Left kidney (tissue), 8 donors: ENCODE data around the gene GOLGA6A. TPM values are rescaled to one million over a fixed set of nuclear protein-coding genes. Genes with fewer than 3 reads are reported as not detected.
"Not testable (repeated sequence)": the region's sequence is repeated elsewhere in the genome, so short reads cannot be mapped to it uniquely, and the experiment has no call there.

Experiments
- DNase-seq: peaks from one replicate; pipeline ENCODE4 v3.0.0-alpha.2; 2013
- long read RNA-seq, 8 donors: transcript quantifications; one replicate each; lab custom pipeline, GENCODE V29; 2026
- polyA plus RNA-seq: library from polyadenylated mRNA; unstranded; fragments of 120-200 nt; gene quantifications from one replicate; pipeline ENCODE4 v1.2.1, GENCODE V29; 2013; ENCODE audit not compliant: insufficient read length

The GOLGA6A gene
- 0.27 TPM for polyA plus RNA-seq
- long read RNA-seq, donor 1: 0 reads
- long read RNA-seq, donor 2: 0 reads
- long read RNA-seq, donor 3: 0 reads
- long read RNA-seq, donor 4: 0 reads
- long read RNA-seq, donor 5: 0 reads
- long read RNA-seq, donor 6: 0 reads
- long read RNA-seq, donor 7: 0 reads
- long read RNA-seq, donor 8: 0 reads

DNA sequence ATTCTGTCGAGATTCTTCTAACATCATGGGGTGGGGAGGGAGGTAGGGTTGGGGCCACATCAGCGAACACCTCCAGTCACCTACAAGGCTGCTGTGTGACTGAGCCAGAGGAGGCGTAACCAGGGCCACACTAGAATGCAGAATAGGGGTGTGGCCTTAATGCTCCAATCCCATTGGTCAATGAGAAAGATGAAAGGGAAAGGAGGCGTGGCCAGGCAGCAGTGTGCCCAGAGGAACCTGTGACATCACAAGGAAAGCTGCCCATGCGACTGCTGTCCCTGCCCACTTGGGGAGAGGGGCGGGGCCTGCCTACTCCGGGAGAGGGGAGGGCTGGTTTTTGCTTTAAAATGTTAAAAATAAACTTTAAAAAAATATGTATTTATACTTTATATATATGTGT lies at the start of gene GOLGA6A:
TSS of gene GOLGA6A (minus strand) at position 101 of the 400 bp plus-strand sequence. CDS start at position 60, 41 bp downstream.
- not testable (repeated sequence) for DNase-seq

DNA sequence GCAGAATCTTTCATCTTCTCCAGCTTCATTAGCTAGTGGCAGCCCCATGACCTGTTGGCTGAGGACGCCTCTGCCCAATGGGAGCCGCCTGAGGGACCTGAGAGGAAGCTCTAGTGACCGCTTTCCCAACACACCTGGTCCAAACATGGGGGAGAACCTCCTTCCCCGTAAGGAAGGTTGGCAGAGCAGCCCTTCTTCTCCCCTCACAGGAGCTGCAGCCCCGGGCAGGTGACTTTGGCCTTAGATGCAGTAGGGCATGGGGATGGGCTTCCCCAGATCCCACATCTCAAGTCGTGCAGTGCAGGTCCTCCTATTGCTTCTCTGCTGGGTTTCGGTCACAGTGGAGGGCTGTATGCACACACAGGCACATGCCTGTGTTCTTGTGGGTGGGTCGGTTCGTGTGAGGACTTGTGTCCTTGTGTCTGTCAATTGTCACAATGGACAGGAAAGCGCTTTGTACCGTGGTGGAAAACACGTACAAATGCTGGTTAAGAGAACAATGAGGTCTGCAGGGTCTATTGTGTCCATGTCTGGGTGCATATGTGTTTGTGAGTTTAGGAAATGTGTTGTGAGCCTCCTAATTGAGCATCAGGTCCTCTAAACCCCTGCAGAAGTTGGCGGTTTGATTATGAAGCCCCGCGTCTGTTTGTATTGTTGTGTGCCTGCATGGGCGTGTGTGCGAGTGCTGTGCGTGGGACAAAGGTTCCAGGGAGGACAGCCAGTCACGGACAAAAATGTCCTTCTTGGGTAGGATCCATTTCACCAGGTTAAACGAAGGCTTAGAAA lies 49.5 kb upstream of the GOLGA6A start:
- DNase-seq: no peak

- DNase-seq: no peak
Observed at GRCh38 chr15:74130849-74131627, 48.7 kb upstream of the GOLGA6A start.

DNA sequence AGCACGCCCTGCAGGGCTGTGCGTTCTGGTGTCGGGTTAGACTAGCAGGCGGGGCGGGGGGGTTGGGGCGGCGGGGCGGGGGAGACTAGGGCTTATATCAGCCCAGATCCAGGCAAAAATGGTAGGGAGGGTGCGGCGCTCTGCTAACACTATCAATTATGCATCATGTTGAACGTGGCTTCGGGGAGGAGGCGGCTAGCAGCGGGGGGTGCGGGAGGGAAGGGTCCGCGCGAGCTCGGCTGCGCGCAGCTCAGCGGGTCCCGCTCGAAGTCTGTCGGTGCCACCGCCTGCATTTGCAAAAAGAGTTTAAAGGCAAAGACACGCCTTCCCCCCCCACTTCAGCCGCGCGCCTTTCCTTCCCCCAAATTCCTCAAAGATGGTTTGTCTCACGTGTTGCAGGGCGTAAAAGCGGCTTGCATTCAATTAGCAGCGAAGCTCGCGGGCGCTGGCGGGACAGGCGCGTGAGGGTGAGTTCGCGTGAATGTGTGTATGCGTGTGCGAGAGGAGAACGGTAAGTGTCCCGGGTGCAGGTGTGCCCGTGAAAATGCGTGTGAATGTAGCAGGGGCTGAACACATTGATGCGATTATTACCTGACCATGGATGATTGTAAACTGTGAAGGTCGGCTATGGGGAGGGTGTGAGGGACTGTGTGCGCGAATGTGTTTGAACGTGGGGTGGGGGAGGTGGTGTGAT lies 48.0 kb upstream of the GOLGA6A start, which contains the start of gene ISLR2:
TSS of gene ISLR2 (plus strand) at position 432 of the 694 bp plus-strand sequence. CDS start 2,169 bp downstream, outside the sequence.
- DNase-seq: no peak

DNA sequence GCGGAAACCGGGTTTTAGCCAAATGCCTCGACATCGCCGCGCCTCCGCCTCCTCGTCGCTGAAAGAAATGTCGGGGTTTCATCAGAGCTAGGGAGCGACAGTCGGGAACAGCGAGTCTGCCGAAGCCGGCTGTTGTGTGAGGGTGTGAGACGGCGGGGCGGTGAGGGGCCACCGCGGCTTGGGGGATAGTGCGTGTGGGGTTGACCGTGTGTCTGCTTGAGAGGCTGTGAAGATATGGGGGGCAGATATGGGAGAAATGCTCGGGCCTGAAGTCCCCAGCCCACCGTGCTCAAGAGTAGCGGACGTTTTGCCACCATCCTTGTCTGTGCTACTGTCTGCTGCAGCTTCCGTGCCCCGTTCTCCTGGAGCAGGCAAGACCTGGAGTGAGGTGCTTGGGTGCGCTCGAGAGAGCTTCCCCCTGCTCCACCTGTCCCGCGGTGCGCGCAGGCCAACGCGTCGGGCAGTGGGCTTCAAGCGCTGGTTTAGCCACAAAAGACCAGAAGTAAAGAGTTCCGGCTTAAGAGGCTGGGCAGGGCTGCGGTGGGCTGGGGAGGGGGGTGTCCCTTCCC lies 47.3 kb upstream of the GOLGA6A start:
- no peak for DNase-seq

DNA sequence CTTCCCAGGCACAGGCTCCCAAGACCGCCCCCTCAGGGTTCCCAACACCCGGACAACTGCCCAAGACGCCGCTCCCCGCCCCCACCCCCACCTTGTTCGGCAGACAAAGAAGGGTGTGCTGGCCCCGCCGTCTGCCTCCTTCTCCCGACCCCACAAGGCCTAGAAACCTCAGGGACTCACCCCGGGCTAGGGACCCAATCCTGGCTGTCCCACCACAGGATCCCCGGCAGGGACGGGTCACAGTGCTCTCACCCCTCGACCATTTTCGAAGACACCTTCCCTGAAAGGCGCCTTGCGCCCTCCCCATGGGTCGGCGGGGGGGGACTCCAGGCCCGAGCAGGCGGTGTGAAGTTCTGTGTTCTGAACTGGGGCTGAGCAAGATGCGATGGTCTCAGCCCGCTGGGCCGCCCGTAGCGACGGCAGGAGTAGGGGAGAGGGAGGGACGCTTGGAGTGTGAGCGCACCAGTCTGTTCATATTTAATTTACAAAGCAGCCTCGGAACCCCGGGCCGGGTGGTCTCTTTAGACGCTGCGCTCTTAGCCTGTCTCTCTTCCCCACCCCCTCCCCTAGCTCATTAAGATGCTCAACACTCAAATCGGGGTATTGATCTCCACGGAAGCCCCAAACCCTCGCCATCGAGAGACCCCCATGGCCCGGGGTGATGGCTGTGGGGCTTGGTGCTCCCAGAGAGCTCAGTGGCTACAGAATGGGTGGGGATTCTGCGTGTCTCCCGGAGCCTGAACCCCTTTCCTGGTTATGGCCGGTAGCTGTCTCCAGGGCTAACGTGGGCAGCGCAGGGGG lies 46.6 kb upstream of the GOLGA6A start:
- no peak for DNase-seq

GRCh38 chr15:74127954-74128784 lies 45.8 kb upstream of the GOLGA6A start:
- DNase-seq: no peak

DNA sequence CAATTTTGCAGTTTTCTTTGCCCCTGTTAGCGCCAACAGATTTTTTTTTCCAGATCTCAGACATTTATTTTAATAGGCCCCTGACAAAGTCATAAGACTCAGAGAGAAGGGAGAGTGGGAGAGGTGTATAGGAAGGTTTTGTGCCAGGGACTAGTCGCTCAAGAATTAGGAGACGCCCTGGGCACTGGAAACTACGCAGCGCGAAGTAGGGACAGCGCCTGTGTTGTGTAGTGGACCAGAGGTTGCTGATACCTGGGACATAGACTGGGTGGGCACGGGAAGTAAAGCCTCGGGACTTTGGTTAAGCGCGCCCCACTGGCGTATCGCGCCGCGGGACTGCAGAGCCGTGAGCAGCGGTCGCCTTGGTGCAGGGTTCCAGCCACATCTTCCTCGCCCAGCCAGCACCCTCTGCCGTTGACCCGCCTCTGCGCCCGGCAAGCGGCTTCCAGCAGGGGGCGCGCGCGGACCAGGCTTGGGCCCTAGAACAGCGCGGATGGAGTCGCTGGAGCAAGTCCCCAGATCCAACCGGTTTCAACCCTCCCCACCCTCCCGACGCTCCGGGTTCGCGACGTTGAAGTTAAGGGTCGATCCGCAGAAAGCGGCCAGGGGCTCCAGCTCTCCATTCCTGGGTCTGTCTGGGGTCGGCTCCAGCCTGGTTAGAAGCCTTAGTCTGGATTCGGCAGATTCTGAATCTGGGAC lies 45.1 kb upstream of the GOLGA6A start:
- peak; percentile 89 for DNase-seq

GRCh38 chr15:74124759-74125158 lies 42.4 kb upstream of the GOLGA6A start:
- no peak for DNase-seq

DNA sequence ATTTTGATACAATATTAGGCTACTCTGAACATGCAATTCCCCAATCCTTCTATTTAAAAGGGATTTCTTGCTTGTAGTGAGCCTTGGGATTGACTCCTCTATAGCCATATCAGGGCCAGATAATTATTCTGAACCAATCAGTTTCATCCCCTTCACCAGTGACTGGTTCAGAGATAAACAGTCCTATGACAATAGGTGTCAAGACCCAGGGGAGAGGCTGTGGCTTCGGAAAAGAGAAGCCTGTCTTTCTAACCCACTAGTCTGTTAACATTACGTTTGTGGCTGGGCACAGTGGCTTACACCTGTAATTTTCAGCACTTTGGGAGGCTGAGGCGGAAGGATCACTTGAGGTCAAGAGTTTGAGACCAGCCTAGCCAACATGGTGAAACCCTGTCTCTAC lies 41.8 kb upstream of the GOLGA6A start:
- DNase-seq: no peak

GRCh38 chr15:74123658-74124057 lies 41.3 kb upstream of the GOLGA6A start:
- DNase-seq: no peak

GRCh38 chr15:74123131-74123429 lies 40.7 kb upstream of the GOLGA6A start:
- no peak for DNase-seq

DNA sequence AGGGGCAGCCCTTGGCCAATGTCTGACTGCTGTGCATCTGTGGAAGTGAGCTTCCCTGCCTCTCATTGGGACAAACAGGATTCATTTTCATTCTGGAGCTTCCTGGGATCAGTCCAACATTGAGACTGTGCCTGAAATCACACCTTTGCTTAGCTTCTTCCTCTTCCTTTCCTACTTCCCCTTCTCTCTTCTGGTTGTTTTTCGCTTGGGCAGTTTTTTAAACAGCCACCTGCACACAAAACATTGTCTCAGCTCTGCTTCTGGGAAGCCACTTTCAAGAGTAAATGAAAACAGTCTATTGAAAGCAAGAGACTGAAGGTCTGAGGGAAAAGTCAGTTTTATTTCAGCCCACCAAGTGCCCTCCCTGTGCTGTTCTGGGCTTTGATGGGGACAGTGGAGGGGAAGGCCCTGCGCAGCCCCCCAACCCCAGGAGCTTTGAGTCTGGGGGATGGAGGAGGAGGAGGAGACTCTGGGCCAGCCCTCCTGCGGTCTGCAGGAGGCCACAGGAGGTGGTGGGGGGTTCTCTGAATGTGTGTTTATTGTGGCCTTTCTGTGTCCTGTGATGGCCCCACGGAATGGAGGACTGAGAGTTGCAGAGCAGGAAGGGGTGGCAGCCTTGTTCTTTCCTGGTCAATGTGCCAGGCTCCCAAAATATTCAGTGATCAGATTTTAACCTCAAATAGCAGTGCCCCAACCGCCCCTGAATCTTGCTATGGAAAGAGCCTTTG lies 40.2 kb upstream of the GOLGA6A start:
- no peak for DNase-seq

DNA sequence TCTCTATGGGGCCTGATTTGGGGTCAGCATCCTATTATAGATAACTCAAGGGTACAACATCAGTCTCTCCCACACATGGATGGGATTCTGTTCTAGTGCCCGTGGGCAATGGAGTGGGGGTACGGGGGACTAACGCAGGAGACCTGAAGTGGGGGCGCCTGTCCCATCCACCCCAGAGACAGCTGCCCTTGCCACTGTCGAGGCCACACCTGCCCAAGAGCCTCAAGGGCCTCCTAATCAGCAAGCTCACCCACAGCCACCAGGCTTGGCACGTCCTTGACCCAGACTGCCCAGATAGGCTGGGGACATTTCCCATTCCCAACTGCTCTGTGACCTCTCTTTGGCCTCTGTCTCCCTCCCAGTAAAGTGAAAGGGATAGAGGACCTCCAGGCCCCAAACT lies 39.5 kb upstream of the GOLGA6A start:
- no peak for DNase-seq

GRCh38 chr15:74121039-74121438 lies 38.7 kb upstream of the GOLGA6A start:
- DNase-seq: no peak

- DNase-seq: no peak
Observed at GRCh38 chr15:74120426-74120825, 38.1 kb upstream of the GOLGA6A start.

- DNase-seq: no peak
Observed at GRCh38 chr15:74109713-74110112, 27.4 kb upstream of the GOLGA6A start.

DNA sequence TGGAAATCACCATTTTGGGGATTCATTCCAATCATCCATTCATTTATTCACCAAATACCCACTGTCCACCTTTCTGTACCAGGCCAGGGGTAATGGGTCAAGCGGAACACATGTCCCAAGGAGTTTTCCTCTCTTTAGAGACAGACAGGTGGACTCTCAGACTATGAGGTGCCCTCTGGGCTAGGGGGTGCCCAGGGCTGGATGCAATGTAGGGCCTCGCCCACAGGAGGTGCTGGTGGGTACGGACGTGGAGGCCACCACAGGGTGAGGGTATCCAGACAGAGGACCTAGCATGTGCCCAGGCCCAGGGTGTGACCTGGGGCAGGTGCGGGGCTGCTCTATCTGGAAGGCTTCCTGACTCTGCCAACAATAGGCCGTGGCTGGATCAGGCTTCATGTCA lies 26.3 kb upstream of the GOLGA6A start:
- not testable (repeated sequence) for DNase-seq

DNA sequence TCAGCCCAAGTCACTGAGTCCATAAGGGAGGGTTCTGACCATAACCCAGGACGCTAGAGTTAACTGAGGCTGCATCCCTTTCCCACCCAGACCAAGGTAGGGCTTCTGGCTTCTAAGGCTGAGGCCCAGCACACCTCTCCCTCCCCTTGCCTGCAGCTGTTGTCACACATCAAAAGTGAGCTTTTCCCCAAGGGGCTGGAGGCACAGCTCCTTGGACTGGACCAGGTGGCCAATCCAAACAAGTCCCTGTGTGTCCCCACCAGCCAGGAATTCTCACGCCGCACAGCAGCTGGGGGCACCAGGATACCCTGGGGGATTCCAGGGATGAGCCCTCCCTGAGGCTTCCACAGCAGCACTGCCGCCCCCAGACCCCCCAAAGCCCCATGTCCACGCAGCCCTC lies 25.8 kb upstream of the GOLGA6A start:
- DNase-seq: no peak
